GM19397 (cell line): ENCODE measurements around the gene N4BP2L2.
"Not testable (repeated sequence)": the region's sequence is repeated elsewhere in the genome, so short reads cannot be mapped to it uniquely, and the experiment has no call there.

Experiments
- ATAC-seq: cut with Tn5 transposase; IDR thresholded peaks from one replicate; pipeline ENCODE4 v1.9.1; 2021; ENCODE audit warnings: mild to moderate bottlenecking, moderate library complexity; ENCODE audit not compliant: unreplicated experiment

Gene N4BP2L2

DNA sequence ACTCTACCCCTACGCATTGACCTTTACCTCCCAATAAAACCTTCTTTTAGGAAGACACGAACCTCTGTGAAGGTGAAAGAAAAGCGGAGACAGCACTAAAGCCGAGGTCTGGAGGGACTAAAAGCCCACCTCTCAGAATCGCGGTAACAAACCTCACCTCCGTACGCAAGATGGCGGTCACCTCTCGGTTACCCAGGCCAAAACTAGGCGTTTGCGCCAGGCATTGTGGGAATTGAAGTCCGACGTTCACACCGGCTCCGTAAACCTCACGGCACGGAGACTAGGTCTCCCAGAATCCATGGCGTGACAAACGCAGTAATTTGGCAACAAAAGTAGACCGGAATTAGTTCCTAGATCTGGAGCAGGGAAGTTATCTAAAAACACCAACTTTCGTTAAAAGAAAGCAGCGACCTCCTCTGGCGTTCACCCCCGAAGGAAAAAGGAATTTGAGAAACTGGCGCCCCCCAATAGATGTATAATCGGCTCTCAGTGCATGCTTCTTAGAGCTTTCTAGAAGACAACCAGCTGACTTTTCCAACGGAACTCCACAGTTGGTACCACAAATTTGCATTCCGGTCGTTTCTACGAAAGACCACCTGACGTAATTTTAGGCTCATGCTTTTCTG is at the start of gene N4BP2L2:
N4BP2L2 (minus strand) TSS at position 175 of the 626 bp plus-strand sequence. CDS start 1,768 bp downstream, outside the sequence.
- ATAC-seq: peak; percentile 97

DNA sequence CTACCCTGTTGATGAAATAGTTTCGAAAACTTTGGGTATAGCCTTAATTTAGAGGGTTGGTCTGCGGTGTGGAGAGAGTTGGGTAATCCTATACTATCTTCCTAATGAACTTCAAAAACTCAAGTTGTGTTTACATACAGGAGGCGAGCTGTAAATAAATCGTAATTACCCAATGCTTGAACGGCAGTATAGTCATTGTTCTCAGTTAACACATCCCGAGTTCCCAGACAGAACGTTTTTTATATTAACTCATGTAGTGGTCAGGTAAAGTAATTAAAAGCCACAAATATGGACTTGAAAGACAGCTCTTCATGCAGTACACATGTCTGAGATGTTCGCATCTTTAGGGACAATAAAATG is 49.2 kb upstream of the N4BP2L2 start:
- ATAC-seq: no peak

DNA sequence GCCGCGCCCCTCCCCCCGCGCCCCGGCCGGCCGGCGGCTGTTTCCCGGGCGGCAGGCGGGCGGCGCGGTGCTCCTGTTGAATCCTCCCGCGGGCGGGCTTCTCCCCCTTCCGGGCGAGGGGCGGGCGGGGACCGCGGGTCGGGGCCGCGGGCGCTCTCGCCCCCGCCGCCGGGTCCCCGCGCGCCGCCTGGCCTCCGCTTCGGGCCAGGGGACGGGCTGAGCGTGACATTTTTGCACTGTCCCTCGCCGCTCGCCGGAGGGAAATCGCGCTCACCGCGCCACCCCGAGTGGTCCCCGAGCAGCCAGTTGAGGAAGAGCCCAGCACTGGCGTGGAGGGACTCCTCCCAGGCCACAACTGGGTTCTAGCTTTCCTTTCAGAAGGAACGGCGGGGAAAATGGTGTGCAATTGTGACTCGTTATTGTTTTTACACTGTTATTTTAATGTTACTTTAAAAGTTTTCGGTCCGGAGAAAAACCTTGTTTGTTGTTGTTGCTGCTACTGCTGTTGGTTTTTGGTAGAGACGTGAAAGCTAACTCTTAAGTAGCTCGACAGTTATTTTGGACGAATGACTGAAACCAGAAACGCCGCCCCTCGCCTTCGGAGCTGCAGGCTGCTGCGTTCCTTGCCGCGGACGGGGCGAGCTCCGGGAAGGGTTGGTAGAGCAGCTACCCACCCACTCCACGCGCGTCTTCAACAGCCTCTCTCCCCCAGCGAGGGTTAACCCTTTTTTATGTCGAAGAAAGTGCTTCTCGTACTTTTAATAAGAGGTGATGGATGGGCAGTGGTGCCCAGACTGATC is 48.6 kb upstream of the N4BP2L2 start:
- peak; percentile 38 for ATAC-seq

DNA sequence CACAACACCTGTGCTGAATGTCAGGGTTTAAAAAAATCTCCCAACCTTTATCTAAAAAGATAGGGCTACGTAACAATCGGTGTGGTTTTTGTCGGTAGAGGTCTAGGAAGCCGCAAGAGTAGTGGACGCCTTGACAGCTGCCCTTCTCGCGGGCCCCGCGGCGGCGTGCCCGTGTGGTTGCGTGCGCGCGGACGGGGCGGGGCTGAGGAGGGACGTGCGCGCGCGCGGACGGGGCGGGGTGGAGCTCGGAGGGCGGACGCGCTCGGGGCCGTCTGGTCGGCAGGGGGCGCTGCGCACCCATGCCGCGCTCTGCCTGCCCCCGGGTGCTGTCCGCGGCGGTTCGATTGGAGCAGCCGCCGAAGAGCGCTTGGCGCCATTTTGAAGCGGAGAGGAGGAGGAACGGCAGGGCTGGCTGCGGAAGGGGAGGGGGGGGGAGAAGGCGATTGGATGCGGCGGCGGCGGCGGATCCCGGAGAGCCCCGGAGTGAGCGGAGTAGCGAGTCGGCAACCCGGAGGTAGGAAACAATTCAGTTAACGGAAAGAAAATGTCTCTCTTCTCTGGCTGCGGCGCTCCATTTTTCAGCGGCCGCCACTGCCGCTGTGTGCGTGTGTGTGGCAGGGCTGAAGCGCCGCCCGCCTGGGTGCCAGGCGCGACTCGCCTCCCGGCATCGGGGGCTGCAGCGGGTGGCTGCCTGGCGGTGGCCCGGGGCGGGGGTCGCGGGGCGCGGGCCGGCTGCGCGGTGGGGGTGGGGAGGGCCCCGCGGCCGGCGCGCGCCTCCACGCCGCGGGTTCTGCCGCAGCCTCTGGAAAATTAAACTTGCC is 47.7 kb upstream of the N4BP2L2 start, which contains the start of gene PDS5B:
PDS5B (plus strand) TSS at position 373 of the 821 bp plus-strand sequence. CDS start 62,321 bp downstream, outside the sequence.
- peak; percentile 83 for ATAC-seq

DNA sequence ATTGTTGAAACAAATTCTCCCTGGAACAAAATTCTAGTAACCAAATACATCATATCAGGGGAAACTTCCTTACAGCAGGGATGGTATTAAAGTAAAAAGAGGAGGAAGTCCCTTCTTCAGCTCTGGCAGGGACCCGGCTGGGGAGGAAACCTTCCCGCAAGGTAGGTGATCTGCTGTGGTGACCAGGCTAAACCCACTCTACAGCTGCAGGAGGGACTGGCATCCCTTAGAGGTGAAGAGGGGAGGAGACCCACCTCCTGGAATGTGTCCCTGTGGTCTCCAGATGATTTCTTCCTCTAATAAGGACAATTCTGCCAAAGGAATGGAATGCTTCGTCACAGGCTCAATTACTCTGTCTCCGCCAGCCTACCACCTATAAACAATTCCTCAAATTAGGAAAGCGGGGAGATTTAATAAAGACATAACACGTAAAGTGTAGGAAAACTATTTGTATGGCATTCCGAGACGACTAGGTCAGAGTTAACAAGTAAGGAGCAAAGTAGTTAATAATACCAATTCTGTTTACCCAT is 47.0 kb upstream of the N4BP2L2 start:
- ATAC-seq: no peak

DNA sequence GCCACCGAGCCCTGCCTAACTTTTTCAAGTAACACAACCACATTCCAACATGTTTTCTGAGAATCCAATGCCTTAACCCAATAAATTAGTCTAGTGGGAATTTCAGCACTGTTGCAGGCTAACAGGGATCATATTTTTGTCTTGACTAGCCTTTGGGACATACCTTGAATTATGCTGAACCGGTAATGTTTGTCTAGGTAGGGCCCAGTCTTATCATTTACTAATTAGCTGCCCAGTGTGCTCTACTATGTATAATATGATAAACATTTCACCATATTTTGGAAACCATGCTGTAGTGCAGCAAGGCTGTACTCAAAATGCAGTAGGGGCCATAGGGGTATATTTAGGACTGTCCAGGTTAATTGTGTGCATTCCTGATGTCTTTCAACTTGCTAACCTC is 44.4 kb upstream of the N4BP2L2 start:
- no peak for ATAC-seq

DNA sequence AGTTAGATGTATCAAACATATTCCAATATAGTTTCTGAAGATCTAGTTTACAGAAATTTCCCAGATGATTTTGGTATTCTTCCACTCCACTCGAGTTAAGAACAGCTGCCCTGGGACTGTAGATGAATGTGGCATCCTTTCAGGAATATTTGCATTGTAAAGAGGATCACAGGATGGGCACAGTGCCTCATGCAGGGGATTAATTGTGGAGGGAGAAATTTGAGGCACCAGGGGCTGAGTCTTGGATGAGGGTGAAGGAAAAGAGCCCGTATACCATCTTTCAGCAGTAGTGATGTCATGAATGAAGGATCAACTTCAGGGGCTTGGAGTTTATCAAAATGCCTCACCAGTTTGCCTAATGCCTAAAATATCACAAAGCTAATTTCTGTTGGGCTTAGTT is 43.7 kb upstream of the N4BP2L2 start:
- ATAC-seq: no peak

DNA sequence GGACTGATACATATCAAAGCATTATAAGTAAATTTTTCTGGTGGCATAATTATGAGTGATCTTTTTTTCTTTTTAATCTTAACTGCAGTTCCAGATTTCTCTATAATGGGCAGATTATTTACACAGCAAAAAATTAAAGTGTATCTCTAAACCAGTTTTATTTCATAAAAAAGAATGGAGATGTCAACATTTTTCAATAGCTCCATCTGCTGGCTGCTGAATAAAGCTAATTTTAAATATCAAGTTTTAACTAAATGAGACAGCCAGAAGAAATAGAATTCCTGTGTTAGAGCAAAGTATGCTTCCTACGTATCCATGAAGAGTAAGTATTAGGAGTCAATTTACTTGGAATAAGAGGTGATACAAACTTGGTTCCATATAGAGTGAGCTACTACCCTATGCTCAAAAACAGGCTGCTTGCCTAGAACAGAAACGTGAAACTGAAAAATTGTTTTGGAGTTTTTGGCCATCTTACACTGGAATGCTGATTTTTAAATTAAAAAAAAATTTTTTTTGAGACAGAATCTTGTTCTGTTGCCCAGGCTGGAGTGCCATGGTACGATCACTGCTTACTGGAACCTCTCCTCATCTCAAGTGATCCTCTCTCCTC is 42.7 kb upstream of the N4BP2L2 start:
- ATAC-seq: no peak

DNA sequence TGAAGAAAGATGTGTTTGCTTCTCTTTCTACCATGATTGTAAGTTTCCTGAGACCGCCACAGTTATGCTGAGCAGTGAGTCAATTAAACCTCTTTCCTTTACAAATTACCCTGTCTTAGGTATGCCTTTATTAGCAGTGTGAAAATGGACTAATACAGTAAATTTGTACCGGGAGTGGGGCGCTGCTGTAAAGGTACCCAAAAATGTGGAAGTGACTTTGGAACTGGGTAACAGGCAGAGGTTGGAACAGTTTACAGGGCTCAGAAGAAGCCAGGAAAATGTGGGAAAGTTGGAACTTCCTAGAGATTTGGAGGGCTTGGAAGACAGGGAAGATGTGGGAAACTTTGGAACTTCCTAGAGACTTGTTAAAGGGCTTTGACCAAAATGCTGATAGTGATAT is 38.4 kb upstream of the N4BP2L2 start:
- no peak for ATAC-seq

DNA sequence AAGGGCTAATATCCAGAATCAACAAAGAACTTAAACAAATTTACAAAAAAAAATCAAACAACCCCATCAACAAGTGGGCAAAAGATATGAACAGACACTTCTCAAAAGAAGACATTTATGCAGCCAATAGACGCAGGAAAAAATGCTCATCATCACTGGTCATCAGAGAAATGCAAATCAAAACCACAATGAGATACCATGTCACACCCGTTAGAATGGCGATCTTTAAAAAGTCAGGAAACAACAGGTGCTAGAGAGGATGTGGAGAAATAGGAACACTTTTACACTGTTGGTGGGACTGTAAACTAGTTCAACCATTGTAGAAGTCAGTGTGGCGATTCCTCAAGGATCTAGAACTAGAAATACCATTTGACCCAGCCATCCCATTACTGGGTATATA is 37.1 kb upstream of the N4BP2L2 start:
- not testable (repeated sequence) for ATAC-seq

DNA sequence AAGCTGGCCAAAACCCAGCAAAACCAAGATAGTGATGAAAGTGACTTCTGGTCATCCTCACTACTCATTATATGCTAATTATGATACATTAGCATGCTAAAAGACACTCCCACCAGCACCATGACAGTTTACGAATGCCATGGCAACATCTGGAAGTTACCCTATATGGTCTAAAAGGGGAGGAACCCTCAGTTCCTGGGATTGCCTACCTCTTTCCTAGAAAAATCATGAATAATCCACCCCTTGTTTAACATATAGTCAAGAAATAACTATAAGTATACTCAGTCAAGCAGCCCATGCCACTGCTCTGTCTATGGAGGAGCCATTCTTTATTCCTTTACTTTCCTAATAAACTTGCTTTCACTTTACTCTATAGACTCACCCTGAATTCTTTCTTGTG is 22.2 kb upstream of the N4BP2L2 start:
- ATAC-seq: not testable (repeated sequence)

DNA sequence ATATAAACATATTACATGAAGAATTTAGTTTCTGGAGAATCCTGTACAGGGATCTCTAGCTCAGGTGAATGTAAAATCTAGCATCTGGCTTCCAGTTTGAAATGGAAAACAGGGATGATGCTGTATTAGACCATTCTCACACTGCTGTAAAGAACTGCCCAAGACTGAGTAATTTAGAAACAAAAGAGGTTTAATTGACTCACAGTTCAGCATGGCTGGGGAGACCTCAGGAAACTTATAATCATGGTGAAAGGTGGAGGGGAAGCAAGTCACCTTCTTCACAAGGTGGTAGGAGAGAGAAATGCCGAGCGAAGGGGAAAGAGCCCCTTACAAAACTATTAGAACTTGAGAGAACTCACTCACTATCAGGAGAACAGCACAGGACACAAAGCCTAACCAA is 17.0 kb upstream of the N4BP2L2 start:
- ATAC-seq: no peak

DNA sequence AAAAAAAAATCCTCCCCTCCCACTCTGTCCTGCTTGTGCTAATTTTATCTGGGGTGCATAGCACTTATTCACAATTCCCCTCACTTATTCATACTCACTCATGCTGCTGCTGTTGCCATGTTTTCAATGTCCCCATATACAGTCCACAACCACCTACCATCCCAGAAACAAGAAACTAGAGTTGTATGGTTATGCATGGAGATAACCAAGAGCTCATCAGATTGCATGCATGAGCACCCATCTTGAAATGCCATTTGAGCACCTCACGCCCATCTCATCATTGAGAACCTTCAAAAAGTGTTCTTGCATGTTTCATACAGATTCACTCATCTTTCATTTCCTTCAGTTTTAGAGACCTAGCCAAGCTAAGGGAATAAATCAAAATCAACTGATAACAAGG is 15.1 kb upstream of the N4BP2L2 start:
- no peak for ATAC-seq

DNA sequence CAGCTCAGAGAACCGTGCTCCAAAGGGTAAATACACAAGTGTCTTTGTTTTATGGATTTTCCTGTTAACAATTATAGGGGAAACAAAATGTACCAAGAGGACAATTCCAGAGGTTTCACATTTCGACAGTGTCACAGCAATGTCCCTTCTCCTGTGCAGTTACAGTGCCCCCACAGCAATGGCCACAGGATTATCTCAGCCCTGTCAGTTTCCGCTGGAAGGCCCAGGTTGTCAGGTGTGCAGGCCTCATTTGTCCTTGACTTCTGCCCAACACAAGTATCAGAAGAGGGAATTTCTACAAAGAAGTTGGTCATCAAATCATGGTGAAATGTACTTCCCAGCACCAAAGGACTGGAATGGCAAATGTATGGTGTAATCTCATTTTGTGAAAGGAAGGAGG is 11.2 kb upstream of the N4BP2L2 start:
- no peak for ATAC-seq

DNA sequence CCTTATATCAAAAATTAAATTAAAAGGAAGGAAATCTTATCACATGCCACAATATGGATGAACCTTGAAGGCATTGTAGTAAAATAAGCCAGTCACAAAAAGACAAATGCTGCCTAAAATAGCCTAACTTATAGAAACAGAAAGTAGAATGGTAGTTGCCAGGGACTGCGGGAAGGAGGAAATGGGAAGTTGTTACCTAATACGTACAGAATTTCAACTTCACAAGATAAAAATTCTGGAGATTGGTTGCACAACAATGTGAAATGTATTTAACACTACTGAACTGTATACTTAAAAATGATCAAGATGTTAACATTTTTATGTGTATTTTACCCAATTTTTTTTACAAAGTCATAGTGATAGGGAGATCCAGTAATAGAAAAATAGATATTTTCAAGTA is 10.2 kb upstream of the N4BP2L2 start:
- ATAC-seq: no peak

DNA sequence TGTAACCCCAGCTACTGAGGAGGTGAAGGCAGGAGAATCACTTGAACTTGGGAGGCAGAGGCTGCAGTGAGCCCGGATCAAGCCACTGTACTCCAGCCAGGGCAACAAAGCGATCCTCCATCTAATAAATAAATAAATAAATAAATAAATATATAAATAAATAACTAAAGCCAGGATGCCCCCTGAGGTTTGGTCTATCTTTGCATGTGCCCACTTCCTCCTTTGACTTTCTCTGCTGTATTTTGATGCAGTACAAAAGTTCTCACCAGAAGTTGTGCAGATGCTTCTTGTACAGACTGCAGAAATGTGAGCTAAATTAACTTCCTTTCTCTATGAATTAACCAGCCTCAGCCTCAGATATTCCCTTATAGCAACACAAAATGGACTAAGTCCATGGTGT is 6.5 kb upstream of the N4BP2L2 start:
- no peak for ATAC-seq

DNA sequence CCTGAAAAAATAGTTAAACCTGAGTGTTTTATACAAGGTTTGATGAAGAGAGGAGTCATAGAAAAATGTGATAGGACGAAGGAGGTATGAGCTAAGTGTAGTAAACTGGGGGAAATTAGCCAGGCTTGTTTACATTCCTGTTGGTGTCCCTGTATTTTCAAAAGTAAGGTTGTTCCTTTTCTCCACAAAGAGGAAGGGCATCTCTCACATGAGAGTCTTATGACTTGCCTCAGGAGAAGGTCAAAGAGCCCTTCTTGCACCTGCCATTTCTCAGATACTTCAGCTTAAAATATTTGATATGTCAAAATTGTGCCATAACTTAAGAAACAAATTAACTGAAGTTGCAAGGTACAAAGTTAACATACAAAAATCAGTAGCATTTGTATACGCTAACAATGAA is 3.6 kb upstream of the N4BP2L2 start:
- ATAC-seq: no peak

DNA sequence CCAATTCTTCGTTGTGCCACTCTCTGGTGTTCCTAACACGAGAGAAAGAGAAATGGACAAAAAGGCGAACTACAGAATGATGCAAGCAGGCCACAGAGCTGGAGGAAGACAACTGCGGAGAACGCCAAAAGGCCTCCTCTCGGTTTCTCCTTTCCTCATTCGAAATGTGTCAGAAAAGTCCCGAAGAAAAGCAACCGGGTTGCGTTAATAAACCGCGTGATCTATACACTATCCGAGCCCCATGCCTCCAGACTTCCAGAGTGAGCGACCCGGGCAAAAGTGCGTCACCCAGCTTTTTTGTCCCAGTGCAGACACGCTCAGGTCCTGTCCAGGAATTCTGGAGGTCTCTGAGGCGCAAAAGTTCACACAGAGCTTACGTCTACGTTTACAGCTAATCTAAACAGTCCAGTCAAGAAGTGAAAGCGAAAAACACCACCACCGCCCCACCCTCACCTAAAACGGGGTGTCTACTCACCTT is 413 bp downstream of the N4BP2L2 start:
- ATAC-seq: peak; percentile 73

DNA sequence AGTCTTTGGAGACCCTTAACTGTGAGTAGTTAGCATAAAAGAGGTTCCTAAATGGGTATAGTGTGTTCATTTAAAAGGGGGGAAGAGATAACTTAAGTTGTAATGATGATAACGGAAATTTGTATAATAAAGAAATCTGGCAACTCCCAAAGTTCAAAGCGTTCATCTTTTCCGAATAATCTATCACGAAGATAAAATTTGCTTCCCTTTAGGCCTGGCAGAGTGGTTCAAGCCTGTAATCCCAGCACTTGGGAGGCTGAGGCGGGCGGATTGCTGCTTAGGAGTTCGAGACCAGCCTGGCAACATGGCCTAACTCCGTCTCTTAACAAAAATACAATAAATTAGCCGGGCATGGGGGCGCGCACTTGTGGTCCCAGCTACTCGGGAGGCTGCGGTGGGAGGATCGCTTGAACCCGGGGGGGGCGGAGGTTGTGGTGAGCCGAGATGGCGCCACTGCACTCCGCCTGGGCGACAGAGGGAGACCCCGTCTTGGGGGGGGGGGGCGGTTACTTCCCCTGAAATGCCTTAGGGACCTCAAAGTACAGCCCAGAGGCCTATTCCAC is 934 bp downstream of the N4BP2L2 start:
- ATAC-seq: no peak

DNA sequence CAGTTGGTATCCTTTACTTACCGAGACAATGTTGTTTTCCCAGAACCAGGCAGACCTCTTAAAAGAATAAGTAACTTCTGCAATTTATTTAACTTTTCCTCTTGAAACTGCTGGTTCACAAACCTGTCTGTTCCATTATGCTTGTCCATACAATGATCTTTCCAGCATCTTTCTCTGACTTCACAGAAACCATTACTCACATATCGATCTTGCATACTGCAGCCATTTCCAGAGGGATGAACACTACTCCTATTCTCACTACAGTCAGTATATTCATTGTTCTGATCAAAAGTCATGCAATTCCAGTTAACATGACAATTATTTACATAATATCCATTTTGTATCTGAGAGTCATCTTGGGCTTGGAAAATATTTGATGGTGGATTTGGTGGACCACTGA is 2.8 kb downstream of the N4BP2L2 start:
- no peak for ATAC-seq
